Measurements from ENCODE around the gene CLIP1.
"Not testable (repeated sequence)": the region's sequence is repeated elsewhere in the genome, so short reads cannot be mapped to it uniquely, and the experiment has no call there.

The CLIP1 gene

DNA sequence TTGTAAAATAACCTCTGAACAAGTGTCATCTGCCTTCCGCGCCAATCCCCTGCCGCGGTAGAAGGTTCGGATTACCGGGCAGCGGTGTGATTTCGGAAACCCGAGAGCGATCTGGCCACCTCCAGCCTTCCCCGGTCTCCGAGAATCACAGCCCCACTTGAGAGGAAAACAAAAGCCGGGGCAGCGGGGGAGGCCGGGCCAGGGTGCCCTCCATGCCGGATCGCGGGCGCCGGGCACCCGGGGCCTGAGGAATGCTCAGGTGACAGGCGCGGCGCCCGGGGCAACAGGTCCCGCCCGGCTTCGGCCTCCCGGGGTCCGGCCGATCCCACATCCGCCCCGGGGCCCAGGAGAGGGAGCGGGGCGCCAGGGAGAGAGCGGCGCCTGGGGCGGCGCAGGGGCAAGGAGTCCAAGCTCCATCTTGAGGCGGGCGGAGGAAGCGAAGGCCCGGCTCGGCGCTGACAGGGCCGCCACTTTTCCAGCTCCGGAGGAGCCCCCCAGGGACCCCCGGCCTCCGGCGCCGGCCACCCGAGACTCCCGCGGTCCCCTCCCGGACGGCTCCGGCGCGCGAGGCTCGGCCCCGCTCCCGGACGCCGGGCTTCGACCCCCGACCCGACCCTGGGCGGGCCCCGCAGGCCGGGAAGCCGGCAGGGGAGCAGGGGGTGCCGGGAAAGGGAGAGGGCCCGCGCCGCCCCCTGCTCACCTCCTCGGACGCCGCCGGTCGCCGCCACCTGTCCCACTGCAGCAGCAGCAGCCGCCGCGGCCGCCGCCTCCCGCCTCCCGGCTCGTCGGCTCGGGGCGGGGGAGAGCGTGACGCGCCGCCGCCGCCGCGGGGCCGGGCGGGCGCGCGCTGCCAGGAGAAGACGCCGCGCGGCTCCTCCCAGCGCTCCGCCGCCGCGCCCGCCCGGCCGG lies at the start of gene CLIP1:
Gene CLIP1, minus strand, starts transcription at position 849 of the 909 bp plus-strand sequence. CDS start 42,217 bp downstream, outside the sequence.
- DNase-seq: peak; percentile 71

DNA sequence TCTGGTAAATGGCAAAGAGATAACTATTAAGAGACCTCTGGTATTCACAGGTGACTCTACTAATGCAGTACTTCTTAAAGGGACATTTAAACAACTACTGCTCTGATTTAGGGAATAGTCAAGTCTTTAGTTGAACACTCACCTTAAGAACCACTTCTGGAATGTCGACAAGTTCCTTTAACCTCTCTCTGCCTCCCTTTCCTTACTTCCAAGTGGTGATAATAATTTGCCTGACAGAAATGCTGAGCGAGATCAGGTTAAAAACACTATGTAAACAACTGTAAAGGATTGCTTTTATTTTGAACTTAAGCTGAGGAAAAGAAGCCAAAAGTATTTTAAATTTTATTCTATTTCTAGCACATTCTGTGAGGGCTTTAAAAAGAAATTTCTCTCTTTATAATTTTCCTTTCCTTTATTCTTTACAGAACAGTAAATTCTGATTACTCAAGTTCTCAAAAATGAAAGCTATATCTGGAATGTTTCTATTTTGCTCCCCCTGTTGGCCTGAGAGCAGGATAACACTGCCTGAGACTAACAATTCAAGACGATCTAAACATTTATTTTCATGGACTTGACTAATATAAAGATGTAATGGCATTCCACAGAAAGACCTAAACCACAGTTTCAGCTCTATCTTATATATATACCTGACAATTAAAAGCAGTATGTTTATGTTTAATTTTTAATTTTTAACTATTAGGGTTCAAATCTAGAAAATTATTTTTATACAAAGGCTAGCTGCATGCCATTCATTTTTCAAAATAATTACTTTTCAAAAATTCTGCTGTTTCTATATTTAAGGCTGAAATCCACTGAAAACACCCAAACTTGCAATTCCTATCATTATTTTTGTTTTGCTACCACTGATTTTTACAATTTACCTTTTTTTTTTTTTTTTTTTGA lies 49.1 kb upstream of the CLIP1 start:
- DNase-seq: peak; percentile 72

DNA sequence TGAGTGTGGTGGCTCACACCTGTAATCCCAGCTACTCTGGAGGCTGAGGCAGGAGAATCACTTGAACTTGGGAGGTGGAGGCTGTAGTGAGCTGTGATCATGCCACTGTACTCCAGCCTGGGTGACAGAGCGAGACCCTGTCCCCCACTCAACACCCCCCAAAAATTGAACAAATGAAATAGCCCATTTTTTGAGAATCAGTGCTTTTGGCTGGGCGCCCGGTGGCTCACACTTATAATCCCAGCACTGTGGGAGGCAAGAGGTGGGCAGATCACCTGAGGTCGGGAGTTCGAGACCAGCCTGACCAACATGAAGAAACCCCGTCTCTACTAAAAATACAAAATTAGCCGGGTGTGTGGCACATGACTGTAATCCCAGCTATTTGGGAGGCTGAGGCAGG lies 48.1 kb upstream of the CLIP1 start:
- DNase-seq: not testable (repeated sequence)

DNA sequence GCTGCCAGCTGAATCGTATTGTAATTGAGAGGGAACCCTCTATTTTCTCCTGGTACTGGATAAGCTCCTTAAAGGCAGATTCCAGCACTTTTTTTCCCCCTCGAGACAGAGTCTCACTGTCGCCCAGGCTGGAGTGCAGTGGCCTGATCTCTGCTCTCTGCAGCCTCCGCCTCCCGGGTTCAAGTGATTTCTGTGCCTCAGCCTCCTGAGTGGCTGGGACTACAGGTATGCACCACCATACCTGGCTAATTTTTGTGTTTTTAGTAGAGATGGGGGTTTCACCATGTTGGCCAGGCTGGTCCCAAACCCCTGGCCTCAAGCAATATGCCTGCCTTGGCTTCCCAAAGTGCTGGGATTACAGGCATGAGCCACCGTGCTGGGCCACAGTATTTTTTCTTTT lies 47.4 kb upstream of the CLIP1 start:
- not testable (repeated sequence) for DNase-seq

DNA sequence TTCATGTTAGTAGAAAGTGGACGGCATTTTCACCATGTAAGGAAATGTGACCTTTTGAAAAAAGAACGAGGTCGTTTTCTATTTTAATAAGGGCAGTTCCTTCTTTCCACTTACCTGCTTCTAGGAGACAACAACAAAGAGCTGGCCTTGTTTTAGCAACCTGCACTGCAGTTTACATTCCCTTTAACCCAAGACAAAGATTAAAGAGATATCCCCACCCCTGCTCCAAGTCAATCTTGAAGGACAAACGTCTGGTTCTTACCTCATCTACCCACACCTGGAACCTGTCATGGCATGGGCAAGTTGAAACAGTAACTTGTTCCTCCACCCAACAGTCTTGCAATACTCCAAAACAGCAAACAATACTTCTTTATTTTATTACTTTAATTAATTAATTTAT lies 45.5 kb upstream of the CLIP1 start:
- DNase-seq: no peak

DNA sequence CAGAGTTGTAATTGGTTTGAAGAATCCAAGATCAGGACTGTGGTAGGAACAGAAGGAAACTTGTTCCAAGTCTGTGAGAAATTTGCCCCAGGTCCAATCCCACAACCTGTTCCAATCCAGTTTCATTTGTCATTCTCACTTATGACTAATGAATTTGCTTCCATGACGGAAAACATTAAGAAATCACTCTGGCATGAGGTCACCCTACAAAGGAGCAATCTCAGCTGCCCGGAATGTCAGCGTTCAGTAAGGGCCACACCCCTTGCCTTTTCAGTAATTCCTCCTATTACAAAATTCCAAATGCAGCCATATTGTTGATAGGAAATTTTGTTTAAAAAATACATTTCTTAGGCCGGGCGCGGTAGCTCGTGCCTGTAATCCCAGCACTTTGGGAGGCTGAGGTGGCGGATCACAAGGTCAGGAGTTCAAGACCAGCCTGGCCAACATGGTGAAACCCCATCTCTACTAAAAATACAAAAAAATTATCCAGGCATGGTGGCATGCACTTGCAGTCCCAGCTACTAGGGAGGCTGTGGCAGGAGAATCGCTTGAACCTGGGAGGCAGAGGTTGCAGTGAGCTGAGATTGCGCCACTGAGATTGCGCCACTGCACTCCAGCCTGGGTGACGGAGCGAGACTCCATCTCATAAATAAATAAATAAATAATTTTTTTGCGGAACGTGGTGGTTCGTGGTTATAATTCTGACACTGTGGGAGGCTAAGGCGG lies 42.0 kb upstream of the CLIP1 start:
- DNase-seq: not testable (repeated sequence)

DNA sequence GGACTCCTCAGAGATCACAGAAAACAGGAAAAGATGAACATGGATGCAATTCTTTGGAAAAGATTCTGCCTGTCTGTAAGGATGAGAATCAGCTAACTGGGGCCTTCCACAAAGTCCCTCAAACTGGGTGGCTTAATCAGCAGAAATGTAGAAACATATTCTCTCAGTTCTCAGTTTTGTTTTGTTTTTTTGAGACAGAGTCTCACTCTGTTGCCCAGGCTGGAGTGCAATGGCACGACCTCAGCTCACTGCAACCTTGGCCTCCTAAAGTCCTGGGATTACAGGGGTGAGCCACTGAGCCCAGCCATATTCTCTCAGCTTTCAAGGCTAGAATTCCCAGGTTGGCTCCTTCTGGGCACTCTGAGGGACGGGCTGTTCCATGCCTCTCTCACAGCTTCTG lies 38.2 kb upstream of the CLIP1 start:
- no peak for DNase-seq

DNA sequence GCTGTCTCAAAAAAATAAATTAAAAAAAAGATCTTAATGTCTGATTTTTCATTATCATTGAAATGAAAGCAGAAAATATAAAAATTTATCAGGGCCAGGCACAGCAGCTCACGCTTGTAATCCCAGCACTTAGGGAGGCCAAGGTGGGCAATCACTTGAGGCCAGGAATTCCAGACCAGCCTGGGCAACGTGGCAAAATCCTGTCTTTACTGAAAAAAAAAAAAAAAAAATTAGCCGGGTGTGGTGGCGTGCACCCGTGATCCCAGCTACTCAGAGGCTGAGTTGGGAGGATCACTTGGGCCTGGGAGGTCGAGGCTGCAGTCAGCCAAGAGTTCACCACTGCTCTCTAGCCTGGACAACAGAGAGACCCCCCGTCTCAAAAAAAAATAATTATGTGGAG lies 37.6 kb upstream of the CLIP1 start:
- no peak for DNase-seq

DNA sequence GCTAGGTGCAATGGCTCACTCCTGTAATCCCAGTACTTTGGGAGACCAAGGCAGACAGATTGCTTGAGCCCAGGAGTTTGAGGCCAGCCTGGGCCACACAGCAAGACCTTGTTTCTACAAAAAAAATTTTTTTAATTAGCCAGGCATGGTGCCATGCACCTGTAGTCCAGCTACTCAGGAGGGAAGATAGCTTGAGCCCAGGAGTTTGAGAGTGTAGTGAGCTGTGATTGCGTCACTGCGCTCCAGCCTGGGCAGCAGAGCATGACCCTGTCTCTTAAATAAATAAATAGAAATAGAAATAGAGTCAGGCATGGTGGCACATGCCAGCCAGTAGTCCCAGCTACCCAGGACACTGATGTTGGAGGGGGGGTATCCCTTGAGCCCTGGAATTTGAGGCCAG lies 36.7 kb upstream of the CLIP1 start:
- no peak for DNase-seq

DNA sequence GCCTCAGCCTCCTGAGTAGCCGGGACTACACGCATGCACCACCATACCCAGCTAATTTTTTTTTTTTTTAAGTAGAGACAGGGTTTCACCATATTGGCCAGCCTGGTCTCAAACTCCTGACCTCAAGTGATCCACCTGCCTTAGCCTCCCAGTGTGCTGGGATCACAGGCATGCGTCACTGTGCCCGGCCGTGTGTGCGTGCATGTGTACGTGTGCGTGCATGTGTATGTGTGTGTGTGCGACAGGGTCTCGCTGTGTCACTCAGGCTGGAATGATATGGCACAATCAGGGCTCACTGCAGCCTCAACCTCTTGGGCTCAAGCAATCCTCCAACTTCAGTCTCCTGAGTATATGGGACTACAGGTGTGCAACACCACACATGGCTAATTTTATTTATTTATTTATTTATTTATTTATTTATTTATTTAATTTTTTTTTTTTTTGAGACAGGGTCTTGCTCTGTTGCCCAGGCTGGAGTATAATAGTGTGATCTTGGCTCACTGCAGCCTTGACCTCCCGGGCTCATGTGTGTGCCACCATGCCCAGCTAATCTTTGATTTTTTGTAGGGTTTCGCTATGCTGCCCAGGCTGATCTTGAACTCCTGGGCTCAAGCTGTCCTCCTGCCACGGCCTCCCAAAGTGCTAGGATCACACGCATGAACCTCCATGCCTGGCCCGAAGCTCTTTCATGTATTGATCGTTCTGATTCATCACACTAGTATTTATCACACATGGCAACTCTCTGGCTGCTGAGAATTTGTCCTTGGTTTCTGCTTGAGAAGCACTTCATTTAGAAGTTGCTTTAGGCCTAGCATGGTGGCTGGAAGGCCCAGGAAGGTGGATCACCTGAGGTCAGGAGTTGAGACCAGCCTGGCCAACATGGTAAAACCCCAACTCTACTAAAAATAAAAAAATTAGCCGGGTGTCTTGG lies 35.9 kb upstream of the CLIP1 start:
- no peak for DNase-seq

DNA sequence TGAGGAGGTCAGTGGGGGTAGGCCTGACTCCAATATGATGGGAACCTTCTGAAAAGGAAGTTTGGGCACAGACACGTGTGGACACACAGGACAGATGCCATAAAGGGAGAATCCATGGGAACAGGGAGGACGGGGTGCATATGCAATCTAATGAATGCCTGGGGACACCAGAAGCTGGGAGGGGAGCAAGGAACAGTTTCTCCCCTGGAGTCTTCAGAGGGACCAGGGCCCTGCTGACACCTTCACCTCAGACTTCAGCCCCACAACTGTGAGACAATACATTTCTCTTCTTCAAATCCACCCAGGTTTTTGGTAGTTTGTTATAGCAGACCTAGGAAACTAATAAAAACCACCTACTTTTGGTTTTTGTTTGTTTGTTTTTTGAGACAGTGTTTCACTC lies 35.2 kb upstream of the CLIP1 start:
- DNase-seq: no peak

DNA sequence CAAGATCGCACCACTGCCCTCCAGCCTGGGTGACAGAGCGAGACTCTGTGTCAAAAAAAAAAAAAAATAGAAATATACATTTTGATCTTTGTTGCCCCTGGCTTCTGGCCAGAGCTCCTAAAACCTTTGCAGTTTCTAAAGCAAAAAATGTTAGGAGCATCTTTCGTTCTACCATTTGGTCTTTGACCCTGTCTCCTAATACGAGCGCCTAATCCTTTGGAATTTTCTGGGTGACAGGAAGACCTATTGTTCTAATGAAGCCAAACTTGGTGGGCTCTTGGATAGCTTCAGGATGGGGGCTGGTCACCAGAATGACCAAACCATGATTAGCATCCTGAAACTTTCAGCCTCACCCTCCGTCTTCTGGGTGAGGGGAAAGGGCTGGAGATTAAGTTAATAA lies 32.3 kb upstream of the CLIP1 start:
- no peak for DNase-seq

DNA sequence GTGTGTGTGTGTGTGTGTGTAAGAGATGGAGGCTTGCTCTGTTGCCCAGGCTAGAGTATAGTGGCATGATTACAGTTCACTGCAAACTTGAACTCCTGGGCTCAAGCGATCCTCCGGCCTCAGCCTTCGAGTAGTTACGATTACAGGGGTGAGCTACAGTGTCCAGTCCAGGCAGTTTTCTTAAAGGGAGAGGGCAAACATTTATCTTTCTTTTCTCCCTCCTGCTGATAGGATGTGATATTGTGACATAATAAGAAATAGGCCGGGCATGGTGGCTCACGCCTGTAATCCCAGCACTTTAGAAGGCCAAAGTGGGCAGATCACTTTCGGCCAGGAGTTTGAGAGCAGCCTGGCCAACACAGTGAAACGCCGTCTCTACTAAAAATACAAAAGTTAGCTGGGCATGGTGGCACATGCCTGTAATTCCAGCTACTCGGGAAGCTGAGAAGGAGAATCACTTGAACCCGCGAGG lies 31.8 kb upstream of the CLIP1 start:
- no peak for DNase-seq

DNA sequence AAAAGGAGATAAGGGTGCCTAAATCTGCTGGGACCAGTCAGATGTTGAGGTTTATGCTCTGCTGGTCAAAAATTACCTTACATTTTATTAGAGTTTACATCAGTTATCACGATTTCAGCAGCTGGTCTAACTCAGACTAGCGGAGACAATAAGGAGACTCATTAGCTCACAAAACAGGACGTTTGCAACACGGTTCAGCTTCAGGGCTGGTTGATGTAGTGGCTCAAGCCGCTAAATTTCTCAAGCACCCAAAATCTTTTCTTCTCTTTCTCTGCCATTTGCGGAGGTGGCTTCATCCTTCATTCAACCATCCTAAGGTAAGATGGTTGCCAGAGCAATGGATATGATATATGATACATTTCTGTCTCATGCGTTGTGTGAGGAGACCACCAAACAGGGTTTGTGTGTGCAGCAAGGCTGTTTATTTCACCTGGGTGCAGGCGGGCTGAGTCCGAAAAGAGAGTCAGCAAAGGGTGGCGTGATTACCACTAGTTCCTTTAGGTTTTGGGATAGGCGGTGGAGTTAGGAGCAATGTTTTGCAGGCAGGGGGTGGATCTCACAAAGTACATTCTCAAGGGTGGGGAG lies 30.3 kb upstream of the CLIP1 start:
- no peak for DNase-seq

DNA sequence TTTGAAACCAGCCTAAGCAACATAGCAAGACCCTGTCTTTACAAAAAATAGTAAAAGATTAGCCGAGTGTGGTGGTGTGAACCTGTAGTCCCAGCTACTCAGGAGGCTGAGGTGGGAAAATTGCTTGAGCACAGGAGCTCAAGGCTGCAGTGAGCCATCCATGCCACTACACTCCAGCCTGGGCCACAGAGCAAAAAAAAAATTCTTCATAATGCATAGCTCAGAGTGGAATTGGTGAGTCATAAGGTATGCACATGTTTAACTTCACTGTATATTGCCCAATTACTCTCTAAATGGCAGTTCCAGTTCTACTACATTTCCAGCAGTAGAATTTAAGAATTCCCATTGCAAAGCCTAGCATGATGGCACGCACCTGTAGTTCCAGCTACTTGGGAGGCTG lies 26.8 kb upstream of the CLIP1 start:
- no peak for DNase-seq

DNA sequence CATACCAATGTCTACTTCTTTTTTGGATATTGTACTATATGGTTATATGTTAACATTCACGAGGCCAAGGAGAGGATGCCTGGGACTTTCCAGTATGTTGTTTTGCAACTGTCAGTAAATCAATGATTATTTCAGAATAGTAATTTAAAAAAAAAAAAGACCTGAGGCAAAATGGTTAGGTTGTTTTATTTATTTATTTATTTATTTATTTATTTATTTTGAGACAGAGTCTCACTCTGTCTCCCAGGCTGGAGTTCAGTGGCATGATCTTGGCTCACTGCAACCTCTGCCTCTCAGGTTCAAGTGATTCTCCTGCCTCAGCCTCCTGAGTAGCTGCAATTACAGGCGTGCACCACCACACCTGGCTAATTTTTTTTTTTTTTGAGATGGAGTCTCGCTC lies 25.4 kb upstream of the CLIP1 start:
- DNase-seq: not testable (repeated sequence)

DNA sequence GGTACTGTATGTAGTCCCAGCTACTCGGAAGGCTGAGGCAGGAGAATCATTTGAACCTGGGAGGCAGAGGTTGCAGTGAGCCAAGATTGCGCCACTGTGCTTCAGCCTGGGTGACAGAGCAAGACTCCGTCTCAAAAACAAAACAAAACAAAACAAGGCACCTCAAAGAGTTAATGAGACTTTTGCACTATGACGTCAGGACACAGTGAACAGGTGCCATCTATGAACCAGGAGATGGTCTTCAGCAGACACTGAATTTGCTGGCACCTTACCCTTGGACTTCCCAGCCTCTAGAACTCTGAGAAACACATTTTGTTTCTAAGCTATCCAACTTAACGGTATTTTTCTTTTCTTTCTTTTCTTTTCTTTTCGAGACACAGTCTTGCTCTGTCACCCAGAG lies 23.9 kb upstream of the CLIP1 start:
- not testable (repeated sequence) for DNase-seq

DNA sequence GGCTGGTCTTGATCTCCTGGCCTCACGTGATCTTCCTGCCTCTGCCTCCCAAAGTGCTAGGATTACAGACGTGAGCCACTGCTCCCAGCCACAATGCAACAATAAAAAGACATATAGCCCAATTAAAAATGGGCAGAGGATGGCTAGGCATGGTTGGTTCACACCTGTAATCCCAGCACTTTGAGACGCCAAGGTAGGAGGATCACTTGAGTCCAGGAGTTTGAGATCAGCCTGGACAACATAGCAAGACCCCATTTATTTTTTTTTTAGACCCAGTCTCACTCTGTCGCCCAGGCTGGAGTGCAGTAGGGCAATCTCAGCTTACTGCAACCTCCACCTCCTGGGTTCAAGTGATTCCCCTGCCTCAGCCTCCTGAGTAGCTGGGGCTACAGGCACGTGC lies 21.6 kb upstream of the CLIP1 start:
- DNase-seq: not testable (repeated sequence)

DNA sequence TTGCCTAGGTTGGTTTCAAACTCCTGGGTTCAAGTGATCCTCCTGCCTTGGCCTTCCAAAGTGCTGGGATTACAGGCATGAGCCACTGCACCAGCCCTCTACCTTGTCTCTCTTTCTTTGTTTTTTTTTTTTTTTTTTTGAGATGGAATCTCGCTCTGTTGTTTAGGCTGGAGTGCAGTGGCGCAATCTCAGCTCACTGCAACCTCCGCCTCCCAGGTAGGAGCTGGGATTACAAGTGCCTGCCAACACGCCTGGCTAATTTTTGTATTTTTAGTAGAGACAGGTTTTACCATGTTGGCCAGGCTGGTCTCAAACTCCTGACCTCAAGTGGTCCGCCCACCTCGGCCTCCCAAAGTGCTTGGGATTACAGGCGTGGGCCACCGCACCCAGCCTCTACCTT lies 16.4 kb upstream of the CLIP1 start:
- DNase-seq: not testable (repeated sequence)

DNA sequence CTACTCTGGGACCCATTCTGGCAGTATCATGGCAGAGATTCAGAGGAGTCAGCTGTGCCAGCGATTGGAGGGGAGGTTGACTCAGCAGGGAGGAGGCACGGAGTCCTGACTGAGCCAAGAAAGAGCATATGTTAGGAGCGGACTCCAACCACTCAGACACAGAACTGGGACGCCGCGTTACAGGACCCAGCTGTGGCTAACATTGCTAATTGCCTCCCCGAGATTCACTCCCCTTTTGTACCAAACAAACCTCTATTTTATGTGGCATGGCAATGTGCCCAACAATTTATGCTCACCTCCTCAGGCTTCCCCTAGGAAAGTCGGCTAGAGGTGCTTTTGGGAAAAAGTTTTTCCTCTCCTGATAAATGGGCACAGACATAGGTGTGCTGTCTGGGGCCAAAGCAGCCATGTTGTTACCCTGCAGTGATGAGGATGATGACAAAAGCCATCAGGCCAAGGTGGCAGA lies 15.2 kb upstream of the CLIP1 start:
- no peak for DNase-seq

DNA sequence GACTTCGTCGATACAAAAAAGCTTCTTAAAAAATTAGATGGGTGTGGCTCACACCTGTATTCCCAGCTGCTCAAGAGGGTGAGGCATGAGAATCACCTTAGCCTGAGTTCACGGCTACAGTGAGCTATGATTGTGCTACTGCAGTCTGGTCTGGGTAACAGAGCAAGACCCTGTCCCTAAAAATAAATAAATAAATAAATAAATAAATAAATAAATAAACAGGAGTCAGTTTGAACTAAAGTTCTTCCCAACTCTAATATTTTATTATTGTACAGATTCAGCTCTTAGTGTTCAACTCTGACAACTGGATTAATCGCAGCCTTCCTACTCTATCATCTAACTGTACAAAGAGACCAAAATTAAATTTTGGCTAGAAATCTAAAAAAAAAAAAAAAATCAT lies 12.7 kb upstream of the CLIP1 start:
- DNase-seq: no peak

Data from CD4-positive, alpha-beta T cell treated with Interleukin-12 subunit alpha and Interleukin-12 subunit beta, for 1 hour (primary cell).